HG02840 (cell line): ENCODE measurements around the gene CDH4.
"Not testable (repeated sequence)": the region's sequence is repeated elsewhere in the genome, so short reads cannot be mapped to it uniquely, and the experiment has no call there.

ENCODE experiments used
- ATAC-seq: cut with Tn5 transposase; IDR thresholded peaks from one replicate; pipeline ENCODE4 v1.9.1; 2021; ENCODE audit warnings: mild to moderate bottlenecking, moderate library complexity, moderate number of reproducible peaks; ENCODE audit not compliant: unreplicated experiment, low FRiP score

Gene CDH4

DNA sequence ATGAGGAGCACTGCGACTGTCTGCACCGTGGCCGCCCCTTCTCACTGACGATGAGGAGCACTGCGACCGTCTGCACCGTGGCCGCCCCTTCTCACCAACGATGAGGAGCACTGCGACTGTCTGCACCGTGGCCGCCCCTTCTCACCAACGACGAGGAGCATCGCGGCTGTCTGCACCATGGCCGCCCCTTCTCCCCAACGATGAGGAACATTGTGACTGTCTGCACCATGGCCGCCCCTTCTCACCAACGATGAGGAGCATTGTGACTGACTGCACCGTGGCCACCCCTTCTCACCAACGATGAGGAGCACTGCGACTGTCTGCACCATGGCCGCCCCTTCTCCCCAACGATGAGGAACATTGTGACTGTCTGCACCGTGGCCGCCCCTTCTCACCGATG is 696.0 kb downstream of the CDH4 start:
- ATAC-seq: not testable (repeated sequence)

DNA sequence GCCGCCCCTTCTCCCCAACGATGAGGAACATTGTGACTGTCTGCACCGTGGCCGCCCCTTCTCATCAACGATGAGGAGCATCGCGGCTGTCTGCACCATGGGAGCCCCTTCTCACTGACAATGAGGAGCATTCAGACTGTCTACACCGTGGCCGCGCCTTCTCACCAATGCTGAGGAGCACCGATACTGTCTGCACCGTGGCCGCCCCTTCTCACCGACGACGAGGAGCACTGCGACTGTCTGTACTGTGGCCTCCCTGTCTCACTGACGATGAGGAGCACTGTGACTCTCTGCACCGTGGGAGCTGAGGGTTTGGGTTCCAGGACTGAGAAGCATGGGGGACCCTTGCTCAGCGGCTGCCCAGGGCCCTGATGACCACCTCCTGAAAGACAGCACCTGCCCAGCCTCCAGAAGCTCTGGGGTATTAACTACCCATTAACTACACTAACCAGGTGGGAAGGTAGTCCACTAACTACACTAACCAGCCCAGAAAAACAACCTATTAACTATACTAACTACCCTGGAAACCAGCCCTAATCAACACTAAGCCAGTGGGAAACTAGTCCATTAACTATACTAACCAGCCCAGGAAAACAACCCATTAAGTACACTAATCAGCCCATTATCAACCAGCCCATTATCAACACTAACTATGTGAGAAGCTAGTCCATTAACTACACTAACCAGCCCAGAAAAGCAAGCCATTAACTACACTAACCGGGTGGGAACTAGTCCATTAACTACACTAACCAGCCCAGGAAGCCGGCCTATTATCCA is 696.7 kb downstream of the CDH4 start:
- ATAC-seq: no peak

DNA sequence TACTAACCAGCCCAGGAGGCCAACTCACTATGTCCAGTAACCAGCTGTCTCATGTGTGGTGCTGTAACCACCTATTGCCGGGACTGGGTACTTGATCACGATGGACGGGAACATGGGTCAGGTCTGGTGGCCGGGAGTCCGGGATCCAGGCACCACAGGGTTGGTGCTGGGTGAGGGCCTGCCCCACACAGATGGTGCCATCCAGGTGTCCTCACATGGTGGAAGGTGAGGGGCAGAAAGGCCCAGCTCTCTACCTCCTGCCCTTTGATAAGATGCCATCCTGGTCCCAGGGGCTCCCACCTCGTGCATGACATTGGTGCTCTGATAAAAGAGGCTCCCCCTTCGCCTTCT is 697.3 kb downstream of the CDH4 start:
- ATAC-seq: no peak

DNA sequence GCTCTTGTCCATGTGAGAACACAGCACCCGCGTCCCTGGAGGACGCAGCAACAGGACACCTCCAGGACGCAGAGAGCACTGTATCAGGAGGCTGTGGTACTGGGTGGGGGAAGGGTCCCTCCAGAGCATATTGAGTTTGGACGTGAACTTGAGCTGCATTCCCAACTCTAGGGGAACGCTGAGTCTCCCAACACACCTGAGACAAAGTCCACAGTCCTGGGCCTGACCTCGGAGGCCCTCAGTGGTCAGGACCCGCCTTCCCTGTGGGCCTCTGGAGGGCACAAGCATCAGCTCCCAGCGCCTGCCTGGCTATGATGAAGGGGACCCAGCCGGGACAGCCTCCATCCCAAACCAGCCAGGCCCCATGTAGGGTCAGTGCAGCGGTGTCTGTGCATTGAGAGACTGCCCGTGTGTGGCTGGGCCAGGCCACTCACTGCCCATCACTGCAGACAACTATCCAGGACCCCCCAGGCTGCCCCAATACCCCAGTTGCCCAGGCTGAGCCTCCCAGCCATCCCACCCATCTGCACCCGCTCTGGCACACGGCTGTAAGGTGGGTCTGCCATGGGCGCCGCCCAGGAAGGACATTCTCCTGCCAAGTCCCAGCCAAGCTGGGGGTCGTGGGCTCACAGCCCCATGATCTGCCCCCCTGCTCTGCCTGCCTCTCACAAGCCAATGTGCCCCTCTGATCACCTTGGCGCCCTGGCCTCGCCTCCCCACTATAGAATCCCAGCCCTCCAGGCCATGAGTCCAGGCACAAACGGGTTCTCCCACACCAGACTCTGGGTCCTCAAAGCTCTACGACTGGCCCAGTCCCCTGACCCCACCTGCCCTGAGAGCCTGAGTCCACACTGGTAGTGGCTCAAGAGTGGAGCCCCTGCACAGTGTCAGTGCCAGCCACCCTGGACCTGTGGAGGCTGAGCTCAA is 697.9 kb downstream of the CDH4 start:
- no peak for ATAC-seq

DNA sequence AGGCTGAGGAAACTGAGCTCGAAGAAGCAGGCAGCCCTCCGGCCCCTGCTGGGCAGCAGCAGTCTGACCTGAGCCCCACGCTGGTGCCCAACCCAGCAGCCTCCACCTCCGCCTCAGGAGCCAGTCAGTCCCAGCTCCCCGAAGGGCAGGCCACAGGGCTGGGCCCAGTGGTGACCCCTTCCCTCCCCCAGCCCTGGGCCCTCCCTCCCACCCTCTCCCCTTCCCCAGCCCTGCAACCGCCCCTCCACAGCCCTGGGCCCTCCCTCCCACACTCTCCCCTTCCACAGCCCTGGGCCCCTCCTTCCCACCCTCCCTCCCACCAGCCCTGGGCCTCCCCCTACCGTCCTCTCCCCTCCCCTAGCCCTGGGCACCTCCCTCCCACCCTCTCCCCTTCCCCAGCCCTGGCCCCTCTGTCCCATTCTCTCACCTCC is 698.6 kb downstream of the CDH4 start:
- no peak for ATAC-seq

DNA sequence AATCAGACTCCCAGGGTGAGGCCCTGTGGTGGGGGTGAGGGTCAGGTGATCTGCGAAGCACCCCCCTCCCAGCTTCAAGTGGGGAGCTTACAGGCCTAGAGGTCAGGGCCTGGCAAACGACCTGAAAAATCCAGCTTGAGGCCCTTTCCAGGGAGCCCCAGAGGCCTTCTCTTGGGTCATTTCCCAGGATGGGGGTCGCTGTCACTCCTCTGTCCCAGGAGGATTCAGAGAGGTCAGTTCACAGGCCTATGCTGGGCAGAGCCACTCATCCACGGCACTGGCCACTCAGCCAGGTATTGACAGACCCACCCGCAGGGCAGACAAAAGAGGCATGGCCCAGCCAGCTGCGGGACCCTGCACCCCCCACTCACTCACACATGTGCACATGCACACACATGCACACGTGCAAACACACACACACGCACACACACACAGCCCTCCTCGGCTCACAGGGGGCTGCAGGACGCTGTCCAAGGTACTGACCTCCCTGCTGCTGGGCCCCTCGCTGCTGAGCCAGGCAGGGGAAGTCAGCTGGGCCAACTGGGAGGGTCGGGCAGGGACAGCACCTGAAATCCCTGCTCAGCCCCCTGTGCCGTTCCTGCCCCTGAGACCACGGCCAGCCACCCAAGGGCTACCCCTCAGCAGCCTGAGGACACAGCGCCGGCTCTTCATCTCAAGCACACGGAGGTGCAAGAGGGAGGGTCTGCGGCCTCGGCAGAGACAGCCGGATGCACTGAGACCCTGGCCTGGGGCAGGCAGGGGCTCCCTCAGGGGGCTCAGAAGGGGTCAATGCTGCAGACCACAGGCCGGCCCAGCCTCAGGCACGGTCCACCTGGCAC is 699.9 kb downstream of the CDH4 start:
- ATAC-seq: no peak

DNA sequence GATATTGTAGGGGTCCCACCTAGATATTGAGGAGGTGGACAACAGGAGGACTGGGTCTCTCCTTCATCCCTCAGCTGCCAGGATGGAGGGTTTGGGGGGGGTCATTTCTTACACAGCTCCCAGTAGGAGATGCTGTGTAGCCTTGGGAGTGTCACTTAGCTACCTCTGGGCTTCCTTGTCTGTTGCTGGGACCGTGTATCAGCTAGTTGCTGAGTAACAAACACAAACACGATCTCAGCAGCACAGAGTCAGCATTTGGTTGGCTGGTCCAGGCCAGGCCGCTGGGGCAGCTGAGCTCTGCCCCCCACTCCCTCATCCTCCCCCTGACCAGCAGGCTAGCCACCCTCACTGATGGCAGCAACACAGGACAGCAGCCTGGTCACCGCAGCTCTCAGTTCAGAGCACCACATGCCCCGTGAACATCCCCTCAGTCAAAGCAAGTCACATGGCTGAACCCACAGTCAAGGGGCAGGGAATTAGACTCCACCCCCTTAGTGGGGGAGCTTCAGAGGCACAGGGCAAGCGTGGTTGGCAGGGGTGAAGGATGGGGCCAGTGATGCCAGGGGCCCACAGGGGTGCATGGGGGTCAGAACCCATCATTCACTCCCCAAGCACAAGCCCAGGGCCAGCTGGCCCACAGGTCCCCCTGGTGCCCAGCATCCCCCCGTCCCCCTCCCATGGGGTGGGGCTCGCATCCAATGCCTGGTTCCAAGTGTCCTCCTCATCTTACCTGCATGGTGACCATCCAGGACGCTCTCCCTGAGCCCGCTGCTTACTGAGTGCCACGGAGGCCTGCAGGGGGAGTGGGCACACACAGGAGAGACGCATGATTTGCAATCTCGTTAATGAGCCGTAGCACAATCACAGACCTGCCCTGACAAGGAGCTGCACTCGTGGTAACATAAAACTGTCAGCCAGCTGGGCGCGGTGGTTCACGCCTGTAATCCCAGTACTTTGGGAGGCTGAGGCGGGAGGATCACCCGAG is 701.3 kb downstream of the CDH4 start:
- ATAC-seq: no peak

DNA sequence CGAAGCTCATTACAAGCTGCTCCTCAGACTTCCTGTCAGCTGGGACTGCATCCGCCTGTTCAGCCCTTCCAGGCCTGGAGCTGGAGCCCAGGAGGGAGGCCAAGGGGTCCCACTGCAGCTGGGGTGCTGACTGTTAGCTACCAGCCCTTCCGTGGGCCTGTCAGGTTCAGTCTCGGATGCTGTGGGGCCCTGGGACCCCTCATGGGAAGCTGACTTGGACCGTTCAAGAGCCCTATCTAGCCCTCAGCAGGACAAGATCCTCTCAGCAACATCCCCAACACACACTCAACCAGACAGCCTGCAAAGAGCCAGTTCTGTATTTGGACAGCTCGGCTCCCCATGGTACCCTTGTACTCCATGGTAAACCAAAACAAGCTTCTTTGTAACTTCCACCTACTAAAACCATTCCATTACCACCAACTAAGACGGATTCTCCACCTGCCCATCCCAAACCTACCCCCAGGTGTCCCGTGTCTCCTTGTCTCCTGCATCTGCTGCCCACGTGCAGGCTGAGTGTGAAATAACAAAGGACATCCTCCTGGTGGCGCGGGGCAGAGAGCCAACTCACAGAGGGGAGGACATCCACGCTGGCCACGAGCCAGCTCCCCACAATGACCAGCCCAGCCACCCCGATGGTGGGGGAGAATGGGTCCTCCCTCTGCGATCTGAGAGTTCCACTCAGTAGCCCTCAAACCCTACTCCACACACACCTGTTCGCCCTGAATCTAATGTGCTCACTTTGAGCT is 702.4 kb downstream of the CDH4 start:
- no peak for ATAC-seq

DNA sequence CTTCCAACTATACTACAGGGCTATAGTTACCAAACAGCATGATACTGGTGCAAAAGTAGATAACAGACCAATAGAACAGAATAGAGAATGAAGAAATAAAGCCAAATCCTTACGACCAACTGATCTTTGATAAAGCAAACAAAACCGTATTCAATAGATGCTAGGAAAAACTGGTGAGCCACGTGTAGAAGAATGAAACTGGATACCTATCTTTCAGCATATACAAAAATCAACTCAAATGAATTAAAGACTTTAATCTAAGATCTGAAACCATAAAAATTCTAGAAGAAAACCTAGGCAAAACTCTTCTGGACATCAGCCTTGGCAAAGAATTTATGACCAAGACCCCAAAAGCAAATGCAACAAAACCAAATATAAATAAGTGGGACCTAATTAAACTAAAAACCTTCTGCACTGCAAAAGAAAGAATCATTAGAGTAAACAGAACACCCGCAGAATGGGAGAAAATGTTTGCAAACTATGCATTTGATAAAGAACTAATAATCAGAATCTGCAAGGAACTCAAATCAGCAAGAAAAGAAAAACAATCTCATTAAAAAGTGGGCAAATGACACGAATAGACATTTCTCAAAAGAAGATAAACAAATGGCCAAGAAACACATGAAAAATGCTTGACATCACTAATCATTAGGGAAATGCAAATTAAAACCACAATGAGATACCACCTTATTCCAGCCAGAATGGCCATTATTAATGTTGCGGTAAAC is 703.8 kb downstream of the CDH4 start:
- no peak for ATAC-seq

DNA sequence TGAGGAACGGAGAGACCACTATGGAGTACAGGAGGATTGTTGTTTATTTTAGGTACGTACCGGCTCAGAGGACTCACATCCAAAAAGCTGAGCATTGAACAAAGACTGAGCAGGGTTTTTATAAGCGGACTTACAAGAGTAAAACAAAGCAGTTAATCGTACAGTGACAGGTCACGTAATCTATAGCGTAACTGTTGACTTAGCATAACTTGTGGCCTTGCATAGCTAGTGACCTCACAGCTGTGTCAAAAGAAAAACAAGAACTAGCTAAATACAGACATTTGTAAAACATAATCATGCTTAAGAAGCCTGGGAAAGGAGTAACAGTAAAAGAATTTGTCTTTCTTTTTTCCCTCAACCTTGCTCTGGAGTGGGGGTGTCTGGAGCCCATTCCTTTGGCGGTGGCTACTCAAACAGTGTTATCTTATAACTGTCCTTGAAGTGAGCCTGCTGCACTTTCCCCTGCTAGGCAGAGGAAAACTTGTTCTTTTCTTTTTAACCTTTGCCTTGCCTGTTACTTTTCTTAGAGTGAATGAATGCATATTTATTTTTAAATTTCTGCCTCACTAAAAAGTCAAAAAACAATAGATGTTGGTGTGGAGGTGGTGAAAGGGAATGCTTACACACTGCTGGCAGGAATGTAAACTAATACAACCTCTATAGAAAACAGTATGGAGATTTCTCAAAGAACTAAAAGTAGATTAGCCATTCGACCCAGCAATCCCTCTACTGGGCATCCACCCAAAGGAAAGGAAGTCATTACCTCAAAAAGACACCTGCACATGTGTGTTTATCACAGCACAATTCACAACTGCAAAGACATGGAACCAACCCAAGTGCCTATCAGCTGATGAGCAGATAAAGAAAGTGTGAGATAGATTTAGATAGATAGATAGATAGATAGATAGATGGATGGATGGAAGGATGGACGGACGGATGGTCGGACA is 704.6 kb downstream of the CDH4 start:
- ATAC-seq: no peak

DNA sequence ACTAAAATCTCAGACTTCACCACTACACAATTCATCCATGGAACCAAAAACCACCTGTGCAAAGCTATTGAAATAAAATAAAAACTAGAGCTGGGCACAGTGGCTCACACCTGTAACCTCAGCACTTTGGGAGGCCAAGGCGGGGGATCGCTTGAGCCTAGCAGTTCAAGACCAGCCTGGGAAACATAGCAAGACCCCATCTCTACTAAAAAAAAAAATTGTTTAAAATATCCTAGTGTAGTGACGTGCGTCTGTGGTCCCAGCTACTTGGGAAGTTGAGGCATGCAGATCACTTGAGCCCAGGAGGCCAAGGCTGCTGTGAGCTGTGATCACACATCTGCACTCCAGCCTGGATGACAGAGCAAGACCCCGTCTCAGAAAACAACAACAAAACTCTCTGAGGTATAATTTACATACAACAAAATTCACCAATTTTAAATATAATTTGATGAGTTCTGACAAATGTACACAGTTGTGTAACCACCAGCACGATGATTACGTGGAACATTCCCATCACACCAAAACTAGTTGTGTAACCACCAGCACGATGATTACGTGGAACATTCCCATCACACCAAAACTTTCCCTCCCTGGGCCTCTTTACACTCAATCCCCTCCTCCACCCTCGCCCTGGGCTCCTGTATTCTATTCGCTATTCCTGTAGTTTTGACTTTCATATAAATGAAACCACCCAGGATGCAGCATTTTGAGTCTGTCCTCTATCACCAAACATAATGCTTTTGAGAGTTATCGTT is 706.1 kb downstream of the CDH4 start:
- ATAC-seq: no peak

DNA sequence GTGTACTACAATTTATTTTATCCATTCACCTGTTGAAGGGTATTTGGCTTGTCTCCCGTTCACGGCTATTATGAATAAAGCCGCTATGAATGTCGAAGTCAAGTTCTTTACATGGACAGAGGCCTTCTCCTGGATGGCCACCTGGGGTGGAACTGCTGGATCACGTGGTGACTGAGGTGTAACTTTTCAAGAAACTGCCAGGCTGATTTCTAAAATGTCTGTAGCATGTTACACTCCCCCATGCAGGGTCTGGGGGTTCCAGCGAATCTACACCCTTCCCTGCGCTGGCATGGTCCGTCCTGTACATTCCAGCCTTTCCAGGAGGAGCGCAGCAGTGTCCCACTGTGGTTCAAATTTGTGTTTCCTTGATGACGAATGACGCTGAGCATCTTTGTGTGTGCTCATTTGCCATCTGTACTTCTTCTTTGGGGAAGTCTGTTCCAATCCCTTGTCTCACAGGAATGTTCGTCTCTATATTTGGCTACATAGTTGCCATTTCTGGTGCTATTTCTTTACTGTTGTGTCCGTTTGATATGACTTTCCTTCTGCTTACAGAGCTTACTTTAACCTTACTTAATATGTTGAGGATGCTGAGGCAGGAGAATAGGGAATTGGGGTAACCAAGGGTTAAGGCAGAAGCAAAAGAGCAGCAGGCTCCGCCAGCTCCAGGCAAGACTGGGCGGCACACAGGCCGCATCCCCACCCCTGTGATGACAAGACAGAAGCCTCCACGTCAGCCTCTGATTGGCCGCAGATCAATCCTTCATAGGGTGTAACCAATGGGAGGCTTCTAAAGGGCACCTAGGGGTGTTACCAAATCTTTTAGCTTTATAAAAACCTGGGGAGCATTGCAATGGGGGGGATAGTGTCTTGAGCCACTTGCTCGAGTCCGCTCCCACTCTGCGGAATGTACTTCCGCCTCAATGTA is 707.0 kb downstream of the CDH4 start:
- ATAC-seq: no peak

DNA sequence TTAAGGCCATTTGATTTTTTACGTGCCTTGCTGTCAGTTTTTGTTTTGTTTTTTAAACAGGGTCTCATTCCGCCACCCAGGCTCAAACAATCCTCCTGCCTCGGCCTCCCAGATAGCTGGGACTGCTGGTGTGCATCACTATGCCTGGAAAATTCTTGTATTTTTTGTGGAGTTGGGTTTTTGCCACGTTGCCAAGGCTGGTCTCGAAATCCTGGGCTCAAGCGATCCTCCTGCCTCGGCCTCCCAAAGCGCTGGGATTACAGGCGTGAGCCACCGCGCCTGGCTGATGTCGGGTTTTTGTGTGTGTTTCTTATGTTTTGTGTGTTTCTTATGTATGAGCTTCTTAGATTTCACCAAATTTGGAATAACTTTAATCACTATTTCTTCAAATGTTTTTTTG is 708.8 kb downstream of the CDH4 start:
- no peak for ATAC-seq

DNA sequence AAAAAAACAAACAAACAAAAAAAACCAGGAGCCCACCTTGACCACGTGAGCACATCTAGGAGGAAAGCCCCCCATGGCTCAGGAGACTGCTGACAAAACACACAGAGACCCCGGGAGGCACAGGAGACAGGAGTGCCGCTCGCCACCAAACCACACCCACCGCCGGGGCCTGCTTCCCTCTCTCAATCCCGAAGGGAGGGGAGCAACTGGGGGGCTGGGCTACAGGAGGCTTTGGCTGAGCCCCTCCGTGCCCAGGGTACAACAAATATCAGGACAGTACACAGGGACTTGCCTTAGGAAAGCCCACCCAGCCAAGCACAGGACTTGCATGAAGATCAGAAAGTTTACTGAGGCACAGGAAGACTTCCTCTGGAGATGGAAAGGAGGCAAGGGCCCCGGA is 711.1 kb downstream of the CDH4 start:
- ATAC-seq: no peak

DNA sequence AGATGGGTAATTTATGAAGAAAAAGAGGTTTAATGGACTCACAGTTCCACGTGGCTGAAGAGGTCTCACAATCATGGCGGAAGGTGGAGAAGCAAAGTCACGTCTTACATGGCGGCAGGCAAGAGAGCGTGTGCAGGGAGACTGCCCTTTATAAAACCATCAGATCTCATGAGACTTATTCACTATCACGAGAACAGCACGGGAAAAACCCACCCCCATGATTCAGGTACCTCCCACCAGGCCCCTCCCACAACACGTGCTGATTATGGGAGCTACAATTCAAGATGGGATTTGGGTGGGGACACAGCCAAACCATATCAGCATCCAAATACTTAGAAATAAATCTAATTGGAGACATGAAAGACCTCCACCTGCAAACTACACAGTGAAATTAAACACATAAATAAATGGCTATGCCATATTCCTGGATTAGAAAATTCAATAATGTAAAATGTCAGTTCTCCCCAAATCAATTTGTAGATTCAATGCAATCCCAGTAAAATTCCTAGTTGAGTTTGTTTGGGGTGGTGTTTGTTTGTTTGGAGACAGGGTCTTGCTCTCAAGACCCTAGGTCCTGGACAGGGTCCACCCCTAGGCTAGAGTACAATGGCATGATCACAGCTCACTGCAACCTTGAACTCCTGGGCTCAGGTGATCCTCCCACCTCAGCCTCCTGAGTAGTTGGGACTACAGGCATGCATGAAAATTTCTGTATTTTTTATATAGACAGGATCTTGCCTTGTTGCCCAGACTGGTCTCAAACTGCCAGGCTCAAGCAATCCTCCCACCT is 712.0 kb downstream of the CDH4 start:
- ATAC-seq: no peak
